GM19238 (cell line): ENCODE results near the gene PPP6C.
"Not testable (repeated sequence)": the region's sequence is repeated elsewhere in the genome, so short reads cannot be mapped to it uniquely, and the experiment has no call there.

Source experiments
- DNase-seq: peaks from one replicate; pipeline ENCODE4 v3.0.0; 2011; ENCODE audit warnings: low spot score; ENCODE audit not compliant: insufficient read length

The PPP6C gene

DNA sequence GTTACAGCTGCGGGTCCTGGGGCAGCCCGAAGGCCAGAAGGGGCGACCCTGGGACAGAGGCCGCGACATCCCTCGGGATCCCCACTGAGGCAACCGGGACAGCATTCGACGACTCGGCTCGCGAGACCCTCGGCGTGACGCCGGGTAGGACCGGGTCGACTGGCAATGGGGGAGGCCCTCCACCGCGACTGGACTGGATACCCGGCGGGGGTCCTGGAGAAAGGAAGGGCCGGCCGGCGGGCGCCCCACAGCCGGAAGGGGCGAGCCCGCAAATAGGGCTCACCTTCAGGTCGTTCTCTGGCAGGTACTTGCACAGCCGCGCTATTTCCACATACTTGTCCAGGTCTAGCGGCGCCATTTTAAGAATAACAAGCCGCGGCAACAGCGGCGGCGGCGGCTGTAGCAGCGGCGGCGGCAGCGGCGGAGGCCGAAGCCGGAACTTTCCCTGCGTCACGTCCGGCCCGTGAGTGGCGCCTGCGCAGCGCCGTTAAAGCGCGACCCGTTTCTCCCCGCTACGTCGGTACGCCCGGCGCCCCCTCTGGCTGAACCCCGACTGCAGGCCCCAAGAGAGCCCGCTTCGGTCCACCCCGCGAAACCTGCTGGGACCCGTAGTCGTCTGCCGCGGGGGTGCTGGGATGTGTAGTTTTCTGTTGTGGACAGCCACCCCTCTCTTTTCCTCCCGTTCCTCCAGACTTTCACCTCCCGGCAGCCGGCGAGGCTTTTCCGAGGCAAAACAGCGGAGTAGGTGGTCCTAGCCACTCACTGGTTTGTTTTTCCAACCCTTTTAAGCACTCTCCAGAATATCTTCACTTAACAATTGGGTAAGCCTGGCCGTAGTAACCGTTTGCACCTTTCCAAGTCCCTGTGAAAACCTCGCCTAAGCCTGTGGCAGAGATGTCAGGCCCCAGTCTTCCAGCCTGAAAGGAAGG lies at the start of gene PPP6C:
Gene PPP6C (minus strand): TSS at position 443 of the 929 bp plus-strand sequence. CDS start 85 bp downstream, at position 358.
- peak; percentile 98 for DNase-seq

DNA sequence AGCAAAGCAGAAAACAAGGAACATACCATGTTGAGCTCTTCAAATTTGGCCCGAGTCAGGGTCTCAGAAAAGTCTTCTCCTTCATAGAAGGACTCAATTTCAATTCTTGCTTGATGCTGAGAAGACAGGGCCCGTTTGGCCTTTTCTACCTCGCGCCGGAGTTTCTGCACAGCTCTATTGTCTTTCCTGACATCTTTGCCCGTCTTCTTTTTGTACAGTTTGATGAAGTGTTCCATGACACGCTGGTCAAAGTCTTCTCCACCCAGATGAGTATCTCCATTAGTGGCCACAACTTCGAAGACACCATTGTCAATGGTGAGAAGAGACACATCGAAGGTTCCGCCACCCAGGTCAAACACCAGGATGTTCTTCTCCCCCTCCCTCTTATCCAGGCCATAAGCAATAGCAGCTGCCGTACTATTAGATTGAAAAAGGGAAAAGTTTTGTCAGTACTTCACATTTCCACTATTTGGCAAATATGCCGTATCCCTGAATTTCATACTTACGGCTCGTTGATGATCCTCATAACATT lies 49.4 kb upstream of the PPP6C start:
- DNase-seq: no peak

- no peak for DNase-seq
These were observed 48.7 kb upstream of the PPP6C start for GRCh38 chr9:125238127-125238914.

DNA sequence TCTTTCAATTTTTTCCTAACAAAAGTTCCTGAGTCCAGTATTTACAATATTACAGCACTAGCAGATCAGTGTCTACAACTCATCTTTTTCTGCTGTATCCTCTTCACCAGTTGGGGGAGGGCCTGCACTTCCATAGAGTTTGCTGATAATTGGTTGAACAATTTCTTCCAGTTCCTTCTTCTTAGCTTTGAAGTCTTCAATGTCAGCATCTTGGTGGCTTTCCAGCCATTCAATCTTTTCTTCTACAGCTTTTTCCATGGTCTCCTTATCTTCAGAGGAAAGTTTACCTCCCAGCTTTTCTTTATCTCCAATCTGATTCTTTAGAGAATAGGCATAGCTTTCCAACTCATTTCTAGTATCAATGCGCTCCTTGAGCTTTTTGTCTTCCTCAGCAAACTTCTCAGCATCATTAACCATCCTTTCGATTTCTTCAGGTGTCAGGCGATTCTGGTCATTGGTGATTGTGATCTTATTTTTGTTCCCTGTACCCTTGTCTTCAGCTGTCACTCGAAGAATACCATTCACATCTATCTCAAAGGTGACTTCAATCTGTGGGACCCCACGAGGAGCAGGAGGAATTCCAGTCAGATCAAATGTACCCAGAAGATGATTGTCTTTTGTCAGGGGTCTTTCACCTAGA lies 47.0 kb upstream of the PPP6C start:
- DNase-seq: not testable (repeated sequence)

- no peak for DNase-seq
These were observed 46.4 kb upstream of the PPP6C start for GRCh38 chr9:125235804-125236519.

DNA sequence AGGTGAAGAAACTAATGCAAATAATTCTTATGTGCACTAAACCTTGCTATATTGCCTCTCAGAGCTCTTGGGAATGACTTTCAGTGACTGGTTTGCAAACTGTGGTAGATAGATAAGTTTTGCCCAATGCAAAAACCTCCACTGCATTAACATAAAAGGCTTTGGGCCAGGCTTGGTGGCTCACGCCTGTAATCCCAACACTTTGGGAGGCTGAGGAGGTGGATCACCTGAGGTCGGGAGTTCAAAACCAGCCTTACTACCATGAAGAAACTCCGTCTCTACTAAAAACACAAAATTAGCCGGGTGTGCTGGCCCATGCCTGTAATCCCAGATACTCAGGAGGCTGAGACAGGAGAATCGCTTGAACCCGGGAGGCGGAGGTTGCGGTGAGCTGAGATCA lies 44.5 kb upstream of the PPP6C start:
- not testable (repeated sequence) for DNase-seq

DNA sequence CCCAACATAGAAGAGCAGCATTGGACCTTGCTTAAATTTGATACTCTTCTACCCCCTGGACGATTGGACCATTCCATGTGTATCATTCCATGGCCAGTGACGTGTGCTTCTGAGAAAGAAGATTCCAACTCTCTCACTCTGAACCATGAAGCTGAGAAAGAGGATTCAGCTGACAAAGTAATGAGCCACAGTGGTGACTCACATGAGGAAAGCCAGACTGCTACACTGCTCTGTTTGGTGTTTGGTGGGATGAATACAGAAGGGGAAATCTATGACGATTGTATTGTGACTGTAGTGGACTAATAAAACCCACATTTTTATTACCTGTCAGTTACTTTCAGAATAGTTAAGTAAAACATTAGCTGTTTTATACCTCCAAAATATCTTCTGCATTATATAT lies 44.1 kb upstream of the PPP6C start:
- DNase-seq: no peak

DNA sequence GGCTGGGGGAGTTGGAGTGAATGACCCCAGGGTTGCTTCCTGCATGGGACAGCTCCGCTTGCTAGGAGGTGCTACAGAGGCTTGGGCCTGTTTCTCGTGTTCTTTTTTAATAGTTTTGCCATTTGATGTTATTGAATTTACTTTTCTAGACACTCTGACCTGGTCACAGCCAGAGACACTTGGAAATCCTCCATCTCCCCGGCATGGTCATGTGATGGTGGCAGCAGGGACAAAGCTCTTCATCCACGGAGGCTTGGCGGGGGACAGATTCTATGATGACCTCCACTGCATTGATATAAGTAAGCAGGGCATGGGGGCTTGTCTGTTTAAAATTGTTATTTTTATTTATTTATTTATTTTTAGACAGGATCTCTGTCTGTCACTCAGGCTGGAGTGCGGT lies 38.2 kb upstream of the PPP6C start:
- no peak for DNase-seq

DNA sequence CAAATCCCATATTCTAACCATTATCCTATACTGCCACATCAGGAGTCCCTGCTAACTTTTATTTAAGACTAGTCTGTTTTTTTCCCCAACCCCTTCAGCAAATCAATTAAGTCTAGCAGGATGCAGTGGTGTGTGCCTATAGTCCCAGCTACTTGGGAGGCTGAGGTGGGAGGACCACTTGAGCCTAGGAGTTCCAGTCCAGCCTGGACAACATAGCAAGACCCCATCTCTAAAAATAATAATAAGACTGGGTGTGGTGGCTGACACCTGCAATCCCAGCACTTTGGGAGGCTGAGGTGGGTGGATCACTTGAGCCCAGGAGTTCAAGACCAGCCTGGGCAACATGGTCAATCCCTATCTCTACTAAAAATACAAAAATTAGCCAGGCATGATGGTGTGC lies 35.3 kb upstream of the PPP6C start:
- not testable (repeated sequence) for DNase-seq

- no peak for DNase-seq
These were observed 29.0 kb upstream of the PPP6C start for GRCh38 chr9:125218621-125219020.

- DNase-seq: no peak
These were observed 24.6 kb upstream of the PPP6C start for GRCh38 chr9:125214186-125214585.

DNA sequence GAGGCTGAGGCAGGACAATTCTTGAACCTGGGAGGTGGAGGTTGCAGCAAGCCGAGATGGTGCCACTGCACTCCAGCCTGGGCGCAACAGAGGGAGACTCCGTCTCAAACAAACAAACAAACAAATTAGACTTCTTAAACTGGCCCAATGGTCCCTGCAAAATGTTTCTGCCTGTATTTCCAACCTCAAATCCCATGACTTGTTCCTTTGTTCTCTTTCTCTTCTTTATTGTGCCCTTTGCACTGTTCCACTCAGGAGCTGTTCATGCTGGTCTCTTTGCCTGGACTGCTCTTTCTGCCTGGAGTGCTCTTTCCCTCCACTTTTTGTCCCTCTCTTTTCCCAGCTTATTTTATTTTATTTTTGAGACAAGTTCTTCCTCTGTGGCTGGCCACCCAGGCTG lies 14.9 kb upstream of the PPP6C start:
- no peak for DNase-seq

GRCh38 chr9:125202846-125203618 lies 13.4 kb upstream of the PPP6C start:
- DNase-seq: no peak

DNA sequence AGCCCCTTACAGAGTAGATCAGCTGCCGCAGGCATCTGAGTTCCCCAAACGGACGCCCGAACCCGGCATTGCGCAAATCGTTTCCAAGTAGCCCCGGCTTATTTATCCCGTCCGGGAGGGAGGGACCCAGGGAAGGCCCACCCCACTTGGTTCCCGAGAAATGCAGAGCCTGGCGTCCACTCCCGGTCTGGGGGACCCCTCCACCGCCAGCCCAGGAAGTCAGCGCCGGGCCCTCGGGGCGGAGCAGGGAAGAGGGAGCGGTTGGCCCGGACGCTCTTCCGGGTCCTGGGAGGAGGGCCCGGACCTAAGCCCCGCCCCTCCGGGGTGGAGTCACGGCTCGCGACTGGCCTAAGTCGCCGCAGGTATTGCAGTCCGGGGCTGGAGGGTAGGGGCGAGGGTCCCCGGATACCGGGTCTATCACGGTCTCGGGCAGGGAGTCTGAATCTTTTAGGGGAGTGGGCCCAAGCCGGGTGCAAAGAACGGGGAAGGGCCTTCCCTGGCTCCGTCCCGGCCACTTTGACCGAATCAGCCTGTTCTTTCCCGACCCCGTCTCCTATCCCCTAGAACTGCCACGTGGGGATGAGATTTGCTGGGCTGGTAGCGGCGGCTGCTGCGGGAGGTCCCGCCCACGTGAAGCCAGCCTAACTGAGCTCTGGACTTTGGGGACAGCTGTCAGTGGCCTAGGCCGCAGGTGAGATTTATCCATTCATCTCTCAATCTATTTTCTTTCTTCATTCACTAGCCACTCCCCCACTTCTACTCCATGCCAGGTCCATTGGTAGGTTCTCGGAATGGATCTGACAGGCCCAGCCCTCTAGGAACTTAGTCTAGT lies 10.8 kb upstream of the PPP6C start, which contains the start of gene RABEPK:
Gene RABEPK (plus strand): TSS at position 327 of the 832 bp plus-strand sequence. CDS start 2,472 bp downstream, outside the sequence.
- DNase-seq: peak; percentile 93

DNA sequence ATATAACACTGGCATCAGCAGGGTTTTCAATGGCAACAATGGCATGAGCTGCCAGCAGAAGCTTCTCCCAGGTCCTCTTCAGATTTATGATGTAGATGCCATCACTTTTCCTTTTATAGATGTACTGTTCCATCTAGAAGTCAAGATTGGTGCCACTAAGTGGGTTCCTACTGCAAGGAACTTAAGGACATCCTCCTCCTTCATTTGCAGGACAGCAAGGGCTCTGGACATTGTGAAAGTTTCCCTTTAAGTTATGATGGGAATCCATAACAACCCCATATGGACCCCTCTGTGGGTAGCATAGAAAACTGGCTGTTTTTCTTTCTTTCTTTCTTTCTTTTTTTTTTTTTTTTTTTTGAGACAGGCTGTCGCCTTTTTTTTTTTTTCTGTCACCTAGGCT lies 6.0 kb upstream of the PPP6C start:
- DNase-seq: not testable (repeated sequence)

DNA sequence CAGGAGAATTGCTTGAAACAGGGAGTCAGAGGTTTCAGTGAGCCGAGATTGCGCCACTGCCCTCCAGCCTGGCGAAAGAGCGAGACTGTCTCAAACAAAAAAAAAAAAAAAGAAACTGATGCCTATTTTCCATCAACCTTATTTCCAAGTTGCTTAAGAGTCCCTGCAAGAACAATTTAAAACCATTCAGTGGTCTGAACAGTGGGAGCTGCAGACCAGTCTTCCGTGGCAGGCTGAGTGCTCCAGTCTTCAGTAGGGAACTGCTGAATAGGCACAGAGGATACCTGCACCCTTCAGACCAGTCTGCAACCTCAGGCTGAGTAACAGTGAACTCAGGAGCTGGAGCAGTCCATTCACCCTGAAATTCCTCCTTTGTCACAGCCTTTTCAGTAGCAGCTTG lies 4.9 kb upstream of the PPP6C start:
- DNase-seq: not testable (repeated sequence)

GRCh38 chr9:125190361-125190801 lies 778 bp upstream of the PPP6C start:
- DNase-seq: peak; percentile 7

- DNase-seq: no peak
These were observed 617 bp downstream of the PPP6C start for GRCh38 chr9:125189011-125189360.

GRCh38 chr9:125183561-125183960 lies 6.0 kb downstream of the PPP6C start:
- no peak for DNase-seq
